ENCODE data around the gene TSNAXIP1. TPM values are rescaled to one million over a fixed set of nuclear protein-coding genes. Genes with fewer than 3 reads are reported as not detected.

Gene TSNAXIP1
- total and polyA plus RNA-seq, 2 experiments from 2014 or later: 0.97 to 2.4 TPM

DNA sequence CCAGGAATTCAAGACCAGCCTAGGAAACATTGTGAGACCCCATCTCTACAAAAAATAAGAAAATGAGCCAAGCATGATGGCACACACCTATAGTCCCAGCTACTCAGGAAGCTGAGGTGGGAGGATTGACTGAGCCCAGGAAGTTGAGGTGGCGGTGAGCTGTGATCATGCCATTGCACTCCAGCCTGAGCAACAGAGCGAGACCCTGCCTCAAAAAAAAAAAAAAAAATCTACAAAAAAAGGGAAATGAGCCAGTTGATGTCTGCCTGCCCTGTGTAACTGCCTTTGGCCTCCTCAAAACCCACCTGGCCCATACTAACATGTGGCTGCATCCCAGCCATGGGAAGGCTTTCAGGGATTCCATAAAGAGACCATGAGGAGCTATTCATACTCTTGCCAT lies 4.8 kb upstream of the TSNAXIP1 start:
- Histone ChIP-seq H3K79me2 (replicated peaks; ENCODE audit: insufficient read depth) (peaks cover 58% of the 10 kb centered on the region), H3K4me3 (no peak overlapping the region), H3K27ac (ENCODE audit: low read depth) (no peak overlapping the region), H2AFZ (no peak overlapping the region), H3K36me3 (ENCODE audit: insufficient read depth) (peaks cover 7% of the 10 kb centered on the region; the same call in 1 of the 2 replicates), H4K20me1 (replicated peaks; ENCODE audit: insufficient read depth) (peaks cover 20% of the 10 kb centered on the region; the same call in 1 of the 2 replicates), H3K9me2 (ENCODE audit: insufficient read depth) (no peaks in the 10 kb centered on the region), H3F3A (replicated peaks; ENCODE audit: low read depth) (no peaks in the 10 kb centered on the region), H3K27me3 (ENCODE audit: insufficient read depth) (no peaks in the 10 kb centered on the region), H3K4me2 (no peak overlapping the region), H3K4me1 (ENCODE audit: insufficient read depth) (peaks cover 8% of the 10 kb centered on the region)
- no peak overlapping the region for H3K27ac Mint-ChIP-seq
- no peaks in the 10 kb centered on the region; the same call in 2 of the 3 replicates for H3K9me3 Mint-ChIP-seq
- TF ChIP-seq CREB1 (CRISPR knock-in tag; IDR thresholded peaks at IDR 0.05; ENCODE audit: low read depth) (no peak), POLR2AphosphoS5 (IDR thresholded peaks at IDR 0.05; ENCODE audit: low read depth) (no peak)
- TF ChIP-seq, protein P1, sequence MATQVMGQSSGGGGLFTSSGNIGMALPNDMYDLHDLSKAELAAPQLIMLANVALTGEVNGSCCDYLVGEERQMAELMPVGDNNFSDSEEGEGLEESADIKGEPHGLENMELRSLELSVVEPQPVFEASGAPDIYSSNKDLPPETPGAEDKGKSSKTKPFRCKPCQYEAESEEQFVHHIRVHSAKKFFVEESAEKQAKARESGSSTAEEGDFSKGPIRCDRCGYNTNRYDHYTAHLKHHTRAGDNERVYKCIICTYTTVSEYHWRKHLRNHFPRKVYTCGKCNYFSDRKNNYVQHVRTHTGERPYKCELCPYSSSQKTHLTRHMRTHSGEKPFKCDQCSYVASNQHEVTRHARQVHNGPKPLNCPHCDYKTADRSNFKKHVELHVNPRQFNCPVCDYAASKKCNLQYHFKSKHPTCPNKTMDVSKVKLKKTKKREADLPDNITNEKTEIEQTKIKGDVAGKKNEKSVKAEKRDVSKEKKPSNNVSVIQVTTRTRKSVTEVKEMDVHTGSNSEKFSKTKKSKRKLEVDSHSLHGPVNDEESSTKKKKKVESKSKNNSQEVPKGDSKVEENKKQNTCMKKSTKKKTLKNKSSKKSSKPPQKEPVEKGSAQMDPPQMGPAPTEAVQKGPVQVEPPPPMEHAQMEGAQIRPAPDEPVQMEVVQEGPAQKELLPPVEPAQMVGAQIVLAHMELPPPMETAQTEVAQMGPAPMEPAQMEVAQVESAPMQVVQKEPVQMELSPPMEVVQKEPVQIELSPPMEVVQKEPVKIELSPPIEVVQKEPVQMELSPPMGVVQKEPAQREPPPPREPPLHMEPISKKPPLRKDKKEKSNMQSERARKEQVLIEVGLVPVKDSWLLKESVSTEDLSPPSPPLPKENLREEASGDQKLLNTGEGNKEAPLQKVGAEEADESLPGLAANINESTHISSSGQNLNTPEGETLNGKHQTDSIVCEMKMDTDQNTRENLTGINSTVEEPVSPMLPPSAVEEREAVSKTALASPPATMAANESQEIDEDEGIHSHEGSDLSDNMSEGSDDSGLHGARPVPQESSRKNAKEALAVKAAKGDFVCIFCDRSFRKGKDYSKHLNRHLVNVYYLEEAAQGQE (IDR thresholded peaks at IDR 0.05; ENCODE audit: unreplicated experiment): no peak
- DNase-seq (ENCODE audit: low spot score) (no peak), ATAC-seq (no peak)
- H3K27me3 Mint-ChIP-seq (ENCODE audit: insufficient read depth, low read depth, poor library complexity): no peaks in the 10 kb centered on the region
- peaks cover 9% of the 10 kb centered on the region for H3K4me1 Mint-ChIP-seq
- peaks cover 44% of the 10 kb centered on the region for H3K36me3 Mint-ChIP-seq (ENCODE audit: low read depth)
- no peak overlapping the region for H3K4me3 Mint-ChIP-seq

DNA sequence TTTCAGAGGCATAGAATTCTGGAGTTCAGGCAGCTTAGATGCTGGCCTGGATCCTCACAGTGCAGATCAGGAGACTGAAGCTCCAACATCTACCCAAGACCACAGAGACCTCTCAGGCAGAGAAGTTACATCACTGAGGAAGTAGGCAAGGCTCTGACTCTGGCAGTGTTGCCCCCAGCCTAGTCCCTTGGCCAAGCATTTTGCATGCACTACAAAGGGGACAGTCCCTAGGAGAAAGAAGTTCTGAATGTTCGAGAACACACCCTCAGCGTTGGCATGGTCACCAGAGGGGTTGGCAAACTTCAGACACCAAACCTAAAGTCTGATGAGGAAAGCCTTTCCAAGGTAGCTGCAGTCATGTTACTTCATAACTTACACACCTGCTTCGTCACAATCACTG lies 2.8 kb upstream of the TSNAXIP1 start:
- Histone ChIP-seq H2AFZ (no peak overlapping the region), H3K79me2 (replicated peaks; ENCODE audit: insufficient read depth) (peaks cover 49% of the 10 kb centered on the region), H3K4me1 (ENCODE audit: insufficient read depth) (peaks cover 8% of the 10 kb centered on the region), H3K4me3 (no peak overlapping the region), H3K36me3 (ENCODE audit: insufficient read depth) (peaks cover 7% of the 10 kb centered on the region; the same call in 1 of the 2 replicates), H3K9me2 (ENCODE audit: insufficient read depth) (no peaks in the 10 kb centered on the region), H3F3A (replicated peaks; ENCODE audit: low read depth) (peaks cover 6% of the 10 kb centered on the region; the same call in 1 of the 2 replicates), H4K20me1 (replicated peaks; ENCODE audit: insufficient read depth) (peaks cover 14% of the 10 kb centered on the region; the same call in 1 of the 2 replicates), H3K4me2 (no peak overlapping the region), H3K27me3 (ENCODE audit: insufficient read depth) (no peaks in the 10 kb centered on the region), H3K27ac (ENCODE audit: low read depth) (no peak overlapping the region)
- peaks cover 40% of the 10 kb centered on the region for H3K36me3 Mint-ChIP-seq (ENCODE audit: low read depth)
- H3K27ac Mint-ChIP-seq: no peak overlapping the region
- ATAC-seq (no peak), DNase-seq (ENCODE audit: low spot score) (no peak)
- no peaks in the 10 kb centered on the region; the same call in 2 of the 3 replicates for H3K9me3 Mint-ChIP-seq
- no peaks in the 10 kb centered on the region for H3K27me3 Mint-ChIP-seq (ENCODE audit: insufficient read depth, low read depth, poor library complexity)
- H3K4me1 Mint-ChIP-seq: peaks cover 9% of the 10 kb centered on the region
- no peak overlapping the region for H3K4me3 Mint-ChIP-seq
- TF ChIP-seq, protein P1 (IDR thresholded peaks at IDR 0.05; ENCODE audit: unreplicated experiment): no peak
- TF ChIP-seq ZNF114 (CRISPR knock-in tag; IDR thresholded peaks at IDR 0.05) (no peak), EZH2 (IDR thresholded peaks at IDR 0.05; ENCODE audit: low read depth, unreplicated experiment) (no peak), CREB1 (CRISPR knock-in tag; IDR thresholded peaks at IDR 0.05; ENCODE audit: low read depth) (no peak), EZH2phosphoT487 (IDR thresholded peaks at IDR 0.05; ENCODE audit: unreplicated experiment) (no peak), ZNF331 (CRISPR knock-in tag; IDR thresholded peaks at IDR 0.05; ENCODE audit: low read depth) (no peak), STAT1 (IDR thresholded peaks at IDR 0.05; ENCODE audit: unreplicated experiment) (no peak), POLR2AphosphoS5 (IDR thresholded peaks at IDR 0.05; ENCODE audit: low read depth) (no peak)
- TF ChIP-seq, protein P2, sequence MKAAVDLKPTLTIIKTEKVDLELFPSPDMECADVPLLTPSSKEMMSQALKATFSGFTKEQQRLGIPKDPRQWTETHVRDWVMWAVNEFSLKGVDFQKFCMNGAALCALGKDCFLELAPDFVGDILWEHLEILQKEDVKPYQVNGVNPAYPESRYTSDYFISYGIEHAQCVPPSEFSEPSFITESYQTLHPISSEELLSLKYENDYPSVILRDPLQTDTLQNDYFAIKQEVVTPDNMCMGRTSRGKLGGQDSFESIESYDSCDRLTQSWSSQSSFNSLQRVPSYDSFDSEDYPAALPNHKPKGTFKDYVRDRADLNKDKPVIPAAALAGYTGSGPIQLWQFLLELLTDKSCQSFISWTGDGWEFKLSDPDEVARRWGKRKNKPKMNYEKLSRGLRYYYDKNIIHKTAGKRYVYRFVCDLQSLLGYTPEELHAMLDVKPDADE (IDR thresholded peaks at IDR 0.05): no peak

Measured in GM23338 (cell line).